Neural progenitor cell (in vitro differentiated cells): ENCODE data around the gene NEB.

ENCODE experiments used
- CTCF ChIP-seq: fragments of 200-600 bp; sonication (generic); IDR thresholded peaks from 2 replicates; pipeline ENCODE4 v1.5.1; 2017; ENCODE audit warnings: antibody characterized with exemption, mild to moderate bottlenecking
- EZH2 ChIP-seq: fragments of 200-600 bp; sonication (generic); IDR thresholded peaks from 2 replicates; pipeline ENCODE4 v1.6.1; 2017; ENCODE audit warnings: antibody characterized with exemption, mild to moderate bottlenecking, moderate library complexity
- EZH2phosphoT487 ChIP-seq: fragments of 200-600 bp; sonication (generic); IDR thresholded peaks from 2 replicates; pipeline ENCODE4 v1.6.1; 2017; ENCODE audit warnings: antibody characterized with exemption

DNA sequence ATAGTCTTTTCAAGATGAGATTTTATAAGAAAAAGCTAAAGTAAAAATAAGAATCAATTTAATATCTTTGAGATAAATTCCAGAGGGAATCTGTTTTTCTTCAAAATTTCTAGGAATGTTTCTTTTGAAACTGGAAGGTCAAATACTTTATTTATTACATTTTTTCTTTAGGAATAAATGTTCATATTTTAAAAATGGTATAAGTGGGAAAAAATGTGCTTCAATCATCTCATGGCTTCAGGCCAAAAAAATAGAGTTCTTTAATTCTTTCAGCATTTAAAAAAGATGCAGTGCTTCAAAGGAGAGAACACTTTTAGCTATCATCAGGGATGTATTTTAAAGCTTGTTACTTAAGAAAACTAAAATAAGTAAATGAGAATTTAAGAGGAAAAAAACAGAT, 110.6 kb downstream of the NEB start:
- TF ChIP-seq CTCF (no peak), EZH2 (no peak), EZH2phosphoT487 (no peak)
